NCI-H2227 treated with DMSO at 0.1 percent for 48 hours (cell line): Measurements from ENCODE around the gene RARB.

Experiments used
- DNase-seq: peaks from one replicate; lab custom pipeline; 2025; lab: John Stamatoyannopoulos, UW

RARB gene

DNA sequence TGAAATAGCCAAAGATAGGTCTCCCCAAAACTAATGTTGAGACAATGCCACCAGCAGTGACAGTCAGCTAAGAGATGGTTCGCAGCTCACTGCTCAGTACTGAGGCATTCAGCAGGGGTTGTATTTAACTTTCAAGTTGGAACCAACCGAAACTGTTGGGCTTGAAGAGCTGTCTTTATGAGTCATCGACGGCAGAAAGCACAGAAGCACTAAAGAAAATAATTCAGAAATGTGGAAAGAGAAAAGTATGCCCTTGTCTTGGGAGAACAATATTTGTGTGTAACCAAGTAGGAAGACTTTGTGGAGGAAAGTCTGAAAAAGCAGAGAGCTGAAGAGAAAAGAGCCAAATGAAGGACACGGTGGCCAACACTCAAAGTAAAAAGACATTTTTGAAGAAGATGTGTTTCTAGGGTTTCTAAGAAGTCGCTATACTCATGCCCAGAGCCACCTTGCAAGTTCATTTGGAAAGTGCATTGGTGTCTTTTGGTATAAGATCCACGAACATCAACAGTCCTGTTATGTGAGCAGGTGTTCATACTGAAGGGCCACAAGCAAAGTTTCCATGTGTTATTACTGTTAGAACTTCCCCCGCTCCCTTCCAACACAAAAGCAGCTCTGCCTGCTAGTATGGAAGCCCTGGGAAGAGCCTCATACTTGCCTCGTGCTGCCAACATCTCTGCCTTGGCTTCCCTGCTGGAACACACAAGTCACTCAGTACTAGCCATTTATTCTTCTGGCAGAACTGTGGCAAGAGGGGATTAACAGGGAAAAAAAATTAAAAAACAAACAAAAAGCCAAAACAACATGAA lies 4.1 kb upstream of the RARB start:
- DNase-seq: no peak

- DNase-seq: no peak
These were observed 3.4 kb upstream of the RARB start for GRCh38 chr3:25424614-25425013.

DNA sequence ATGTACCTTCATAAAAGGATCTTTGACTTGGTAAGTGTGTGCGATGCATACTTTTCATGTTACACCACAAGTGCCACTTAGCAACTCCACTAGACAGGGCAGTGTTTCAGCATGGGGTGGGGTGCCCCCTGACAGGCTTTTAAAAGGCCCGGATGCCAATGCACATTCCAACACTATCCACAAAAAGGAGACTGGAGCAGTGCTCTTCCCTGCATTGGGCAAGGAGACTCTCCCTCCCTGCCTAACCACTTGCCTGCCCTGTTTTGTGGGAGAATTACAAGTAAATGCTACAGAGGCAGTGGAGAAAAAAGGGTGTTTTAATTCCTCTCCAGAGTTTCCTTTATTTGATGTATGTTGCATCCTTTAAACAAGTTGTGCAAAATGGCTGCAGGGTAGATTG lies 1.7 kb upstream of the RARB start:
- no peak for DNase-seq

- no peak for DNase-seq
These were observed 908 bp upstream of the RARB start for GRCh38 chr3:25427155-25427554.

DNA sequence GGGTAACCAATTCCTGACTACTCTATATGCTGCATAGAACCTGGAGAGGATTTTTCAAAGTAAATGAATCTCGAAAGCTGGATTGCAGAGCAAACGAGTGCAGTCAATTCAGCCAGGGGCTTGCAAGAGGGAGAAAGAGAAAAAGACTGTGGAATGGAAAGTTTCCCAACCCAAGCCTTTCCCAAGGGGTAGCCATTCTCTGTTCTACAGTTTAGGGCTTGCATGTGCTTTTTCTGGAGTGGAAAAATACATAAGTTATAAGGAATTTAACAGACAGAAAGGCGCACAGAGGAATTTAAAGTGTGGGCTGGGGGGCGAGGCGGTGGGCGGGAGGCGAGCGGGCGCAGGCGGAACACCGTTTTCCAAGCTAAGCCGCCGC lies 511 bp upstream of the RARB start:
- no peak for DNase-seq

- DNase-seq: no peak
These were observed 799 bp downstream of the RARB start for GRCh38 chr3:25428789-25429335.

DNA sequence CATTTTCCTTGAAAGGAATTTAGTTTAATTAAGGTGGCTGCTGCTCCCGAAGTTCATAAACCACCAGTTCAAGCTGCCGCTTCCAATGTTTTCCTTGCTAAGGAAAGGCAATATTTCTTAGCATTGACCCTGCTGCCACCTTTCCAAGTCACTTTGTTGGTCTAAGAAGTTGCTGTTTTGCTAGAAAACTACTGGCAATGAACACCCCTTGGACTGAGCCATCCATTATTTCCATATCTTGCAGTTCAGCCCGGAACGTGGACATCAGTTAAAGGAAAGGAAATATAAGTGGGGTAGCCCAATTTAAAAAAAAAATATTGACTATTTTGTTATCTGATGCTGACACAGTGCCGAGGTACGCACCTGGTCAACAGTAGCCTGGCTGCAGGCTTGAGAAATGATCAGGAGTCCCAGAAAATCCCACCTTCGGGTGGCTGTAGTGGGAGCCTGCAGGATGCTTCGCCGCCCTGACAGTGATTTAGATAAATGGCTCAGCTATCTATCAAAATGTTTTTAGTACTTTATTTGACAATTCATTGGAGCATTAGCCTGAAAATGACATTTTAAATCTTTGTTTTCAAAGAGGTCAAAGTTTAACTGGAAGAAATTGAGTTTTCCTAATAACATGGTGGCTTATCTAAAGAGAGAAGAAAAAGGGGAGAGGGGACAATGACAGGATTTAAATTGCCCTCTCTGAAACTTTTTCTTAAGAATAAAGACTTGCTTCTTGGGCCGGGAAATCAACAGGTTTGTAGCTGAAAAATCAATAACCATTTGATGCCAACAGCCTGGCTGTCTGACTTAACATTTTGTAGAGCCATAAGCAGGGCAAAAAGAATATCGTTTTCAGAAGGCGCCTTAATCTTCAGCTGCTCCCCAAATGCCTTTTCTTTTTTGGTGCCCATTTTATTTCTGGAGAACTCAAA lies 1.6 kb downstream of the RARB start:
- no peak for DNase-seq

GRCh38 chr3:25430287-25430934 lies 2.3 kb downstream of the RARB start:
- no peak for DNase-seq

- DNase-seq: no peak
These were observed 3.1 kb downstream of the RARB start for GRCh38 chr3:25430935-25431770.

DNA sequence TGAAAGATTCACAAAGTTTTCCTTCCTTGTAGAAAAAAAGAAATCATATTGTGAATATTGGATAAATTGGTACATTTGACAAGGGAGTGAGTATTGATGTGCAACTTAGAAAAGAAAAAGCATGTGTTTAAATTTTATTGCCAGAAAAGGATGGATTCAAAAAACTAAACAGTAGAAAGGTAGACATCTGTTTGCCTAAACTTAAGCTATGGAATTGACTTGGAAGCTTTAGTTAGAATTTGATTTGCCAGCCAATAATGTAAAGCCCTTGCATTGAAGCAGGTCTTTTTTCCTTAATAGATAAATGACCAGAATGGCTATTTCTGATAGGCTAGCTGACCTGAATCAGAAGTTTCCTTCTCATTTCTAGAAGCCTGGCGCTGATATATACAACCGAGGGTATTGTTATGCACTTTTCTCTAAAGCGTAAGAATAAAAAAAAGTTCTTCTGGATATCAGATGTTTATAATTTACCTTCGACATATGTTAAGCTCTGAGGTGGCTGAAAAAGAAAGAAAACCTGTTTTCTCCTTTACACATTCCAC lies 4.2 kb downstream of the RARB start:
- DNase-seq: no peak

- DNase-seq: no peak
These were observed 5.0 kb downstream of the RARB start for GRCh38 chr3:25433106-25433505.

- DNase-seq: no peak
These were observed 5.8 kb downstream of the RARB start for GRCh38 chr3:25433868-25434267.

DNA sequence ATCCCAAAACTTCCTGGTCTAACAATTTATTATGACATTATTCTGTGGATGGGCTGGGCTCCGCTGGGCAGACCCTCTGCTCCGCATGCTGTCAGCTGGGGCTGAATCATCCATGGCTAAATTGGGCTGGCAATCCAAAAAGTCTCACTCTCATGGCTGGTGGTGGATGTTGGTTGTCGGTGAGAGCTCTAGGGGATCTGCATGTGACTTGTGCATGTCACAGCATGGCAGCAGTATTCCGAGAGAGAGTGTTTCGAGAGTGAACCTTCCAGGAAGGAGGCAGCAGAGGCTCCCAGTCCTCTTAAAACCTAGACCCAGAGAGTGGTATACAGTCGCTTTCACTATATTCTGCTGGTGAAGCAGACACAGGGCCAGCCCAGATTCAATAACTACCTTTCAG lies 9.9 kb downstream of the RARB start:
- DNase-seq: no peak

DNA sequence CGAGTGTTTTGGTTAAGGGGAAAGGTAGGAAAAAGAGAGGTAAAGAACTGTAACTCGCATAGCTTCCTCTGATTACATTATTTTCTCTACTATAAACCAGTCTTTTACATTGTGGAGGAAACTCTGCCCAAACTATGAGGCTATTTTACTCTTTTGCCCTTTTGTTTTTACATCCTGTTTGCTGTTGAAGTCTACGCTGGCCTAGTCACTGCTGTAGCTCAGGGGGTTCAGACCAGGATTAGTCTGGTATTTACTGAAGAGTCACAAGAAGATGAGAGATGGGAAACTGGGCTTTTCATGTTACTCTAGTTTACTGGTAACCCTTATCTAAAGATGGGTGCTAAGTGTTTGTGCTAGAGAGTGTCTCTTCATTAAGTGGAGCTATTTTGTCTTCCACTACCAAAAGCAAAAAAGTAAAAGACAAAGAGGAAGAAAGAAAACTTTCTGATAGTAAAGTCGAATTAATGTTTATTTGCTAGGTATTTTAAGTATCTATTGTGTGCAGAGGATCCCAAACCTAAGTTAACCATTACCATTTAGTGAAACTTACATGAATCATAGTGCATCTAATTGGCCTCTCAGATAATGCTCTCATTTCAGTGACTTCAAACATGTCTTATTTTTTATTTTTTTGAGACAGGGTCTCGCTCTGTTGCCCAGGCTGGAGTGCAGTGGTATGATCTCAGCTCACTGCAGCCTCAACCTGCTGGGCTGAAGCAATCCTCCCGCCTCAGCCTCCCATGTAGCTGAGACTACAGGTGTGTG lies 10.9 kb downstream of the RARB start:
- DNase-seq: no peak

GRCh38 chr3:25441234-25441856 lies 13.3 kb downstream of the RARB start:
- DNase-seq: no peak

- no peak for DNase-seq
These were observed 14.4 kb downstream of the RARB start for GRCh38 chr3:25442486-25442885.

GRCh38 chr3:25444273-25444672 lies 16.2 kb downstream of the RARB start:
- DNase-seq: no peak

GRCh38 chr3:25445731-25446130 lies 17.7 kb downstream of the RARB start:
- no peak for DNase-seq

- no peak for DNase-seq
These were observed 19.2 kb downstream of the RARB start for GRCh38 chr3:25447285-25447684.

- no peak for DNase-seq
These were observed 19.9 kb downstream of the RARB start for GRCh38 chr3:25447925-25448324.
